HepG2 (cell line): ENCODE data around the gene VKORC1. TPM values are rescaled to one million over a fixed set of nuclear protein-coding genes. Genes with fewer than 3 reads are reported as not detected.

Experiments used
- ATAC-seq: fragments of 200-7000 bp; cut with Tn5 transposase; 3 replicates; pipeline ENCODE4 v1.9.1; 2020; ENCODE audit warnings: mild to moderate bottlenecking, moderate library complexity
- BruUV-seq: library from RNA; stranded (reverse); fragments of 400-500 nt; replicated peaks from 2 replicates; lab custom pipeline; 2021; lab: Mats Ljungman, UMichigan
- CTCF ChIA-PET: fragments of 300-600 bp; formaldehyde crosslinking; extraction: SDS; loops from one replicate; lab custom pipeline; 2021; ENCODE audit warnings: low total read pairs, inconsistent platforms, low intra/inter-chr PET ratio; lab: Yijun Ruan, JAX
- POLR2A ChIA-PET: fragments of 350-600 bp; sonication (Branson Sonifier 250); formaldehyde crosslinking; loops from one replicate; lab custom pipeline; 2020; ENCODE audit warnings: antibody characterized with exemption, inconsistent platforms; lab: Yijun Ruan, JAX
- DNase-seq: peaks from one replicate; pipeline ENCODE4 v3.0.0-alpha.2; 2015; ENCODE audit warnings: low spot score
- FAIRE-seq: peaks from 3 replicates; lab custom pipeline; 2011; peaks lifted over from hg19 to GRCh38; lab: Jason Lieb, UNC
- H2AFZ ChIP-seq: one replicate; pipeline ENCODE4 v1.6.1; 2011; ENCODE audit warnings: low read length, inconsistent platforms
- H3K27ac ChIP-seq: fragments of 300-600 bp; 3 replicates; pipeline ENCODE4 v1.8.0; 2011; ENCODE audit warnings: mixed run types, mild to moderate bottlenecking, mixed read lengths, low read length, inconsistent platforms; ENCODE audit not compliant: insufficient read depth; ENCODE audit errors: extremely low read length
- H3K27me3 ChIP-seq, 2 experiments: fragments of 200-600 bp in 1 of 2; 2 replicates in 1 of 2; 3 replicates in 1 of 2; pipeline versions ENCODE4 v1.6.0 to v1.8.0; 2011; ENCODE audit warnings: low read length in 2 of 2, mild to moderate bottlenecking in 2 of 2, moderate library complexity in 2 of 2, inconsistent platforms in 1 of 2; ENCODE audit not compliant: insufficient read depth in 2 of 2, control insufficient read depth in 1 of 2
- H3K36me3 ChIP-seq, 2 experiments: fragments of 200-600 bp in 1 of 2; replicated peaks in 1 of 2; 2 replicates in 1 of 2; 3 replicates in 1 of 2; pipeline versions ENCODE4 v1.5.1 to v1.8.0; 2011; ENCODE audit warnings: low read length in 2 of 2, inconsistent platforms in 1 of 2; ENCODE audit not compliant: insufficient read depth in 2 of 2, control insufficient read depth in 1 of 2
- H3K4me1 ChIP-seq: 2 replicates; pipeline ENCODE4 v1.5.1; 2012; ENCODE audit warnings: low read length, inconsistent platforms; ENCODE audit not compliant: insufficient read depth
- H3K4me2 ChIP-seq: 2 replicates; pipeline ENCODE4 v1.6.0; 2011; ENCODE audit warnings: low read depth, low read length, inconsistent platforms
- H3K4me3 ChIP-seq, 3 experiments: fragments of 200-600 bp in 1 of 3; sonication (generic), shearing (Covaris generic) in 1 of 3; replicated peaks in 1 of 3; 2 replicates each; pipeline ENCODE4 v1.5.1; 2011 to 2016; ENCODE audit warnings: low read length in 3 of 3, inconsistent platforms in 2 of 3, low read depth in 2 of 3, mild to moderate bottlenecking in 2 of 3, control low read depth in 1 of 3, mixed read lengths in 1 of 3; ENCODE audit not compliant: insufficient read depth in 1 of 3
- H3K79me2 ChIP-seq: one replicate; pipeline ENCODE4 v1.6.1; 2011; ENCODE audit warnings: low read length, inconsistent platforms; ENCODE audit not compliant: insufficient read depth
- H3K9ac ChIP-seq: 2 replicates; pipeline ENCODE4 v1.6.0; 2011; ENCODE audit warnings: mild to moderate bottlenecking, low read depth, low read length, inconsistent platforms; ENCODE audit not compliant: insufficient read depth
- H3K9me3 ChIP-seq: 2 replicates; pipeline ENCODE4 v1.5.1; 2012; ENCODE audit warnings: mild to moderate bottlenecking, low read length
- H4K20me1 ChIP-seq: 2 replicates; pipeline ENCODE4 v1.6.0; 2011; ENCODE audit warnings: inconsistent platforms, mild to moderate bottlenecking, low read length, moderate library complexity; ENCODE audit not compliant: insufficient read depth
- ADNP ChIP-seq: sonication (generic); formaldehyde crosslinking; IDR thresholded peaks from 2 replicates; pipeline ENCODE4 v1.4.0; 2020; ENCODE audit warnings: missing genetic modification reagents
- FLYWCH1 ChIP-seq: sonication (generic); formaldehyde crosslinking; IDR thresholded peaks from 2 replicates; pipeline ENCODE4 v1.8.1; 2023; ENCODE audit warnings: mild to moderate bottlenecking, missing genetic modification reagents
- FOXM1 ChIP-seq: sonication (generic); formaldehyde crosslinking; IDR thresholded peaks from 2 replicates; pipeline ENCODE4 v1.5.0; 2020; ENCODE audit warnings: missing genetic modification reagents
- FOXP1 ChIP-seq, 2 experiments: fragments of 450-650 bp in 1 of 2; IDR thresholded peaks; 2 replicates each; pipeline ENCODE4 v1.6.1; 2017 to 2018; ENCODE audit warnings: antibody characterized with exemption in 1 of 2
- GMEB2 ChIP-seq: IDR thresholded peaks from 2 replicates; pipeline ENCODE4 v1.6.1; 2016; ENCODE audit warnings: missing biosample characterization, missing genetic modification reagents, low read depth
- HNRNPLL ChIP-seq: fragments of 200-400 bp; formaldehyde crosslinking; IDR thresholded peaks from 2 replicates; pipeline ENCODE4 v1.6.1; 2017; ENCODE audit warnings: mild to moderate bottlenecking, low read depth, low read length; ENCODE audit not compliant: poor library complexity, severe bottlenecking
- KAT2B ChIP-seq: fragments of 150-350 bp; IDR thresholded peaks from 2 replicates; pipeline ENCODE4 v1.6.1; 2014; ENCODE audit warnings: low read depth, low read length, borderline replicate concordance
- KLF13 ChIP-seq: sonication (generic); formaldehyde crosslinking; IDR thresholded peaks from 2 replicates; pipeline ENCODE4 v1.4.0; 2020; ENCODE audit warnings: mild to moderate bottlenecking, missing genetic modification reagents
- NKX3-1 ChIP-seq: sonication (generic); formaldehyde crosslinking; IDR thresholded peaks from 2 replicates; pipeline ENCODE4 v1.5.0; 2020; ENCODE audit warnings: missing genetic modification reagents
- TFAP4 ChIP-seq: sonication (generic); IDR thresholded peaks from 2 replicates; pipeline ENCODE4 v1.6.1; 2016; ENCODE audit warnings: low read depth, borderline replicate concordance
- ZBTB38 ChIP-seq: sonication (generic); formaldehyde crosslinking; IDR thresholded peaks from 2 replicates; pipeline ENCODE4 v1.5.1; 2020; ENCODE audit warnings: mild to moderate bottlenecking, missing genetic modification reagents
- ZNF121 ChIP-seq: sonication (generic); formaldehyde crosslinking; IDR thresholded peaks from 2 replicates; pipeline ENCODE4 v1.5.0; 2020; ENCODE audit warnings: mild to moderate bottlenecking, missing genetic modification reagents
- ZNF484 ChIP-seq: sonication (generic); formaldehyde crosslinking; IDR thresholded peaks from 2 replicates; pipeline ENCODE4 v1.5.1; 2020; ENCODE audit warnings: mild to moderate bottlenecking, low read depth, missing genetic modification reagents, borderline replicate concordance
- ZNF543 ChIP-seq: sonication (generic); formaldehyde crosslinking; IDR thresholded peaks from 2 replicates; pipeline ENCODE4 v1.4.0; 2020; ENCODE audit warnings: mild to moderate bottlenecking, missing genetic modification reagents
- ZNF562 ChIP-seq: sonication (generic); formaldehyde crosslinking; IDR thresholded peaks from 2 replicates; pipeline ENCODE4 v1.8.0; 2022; ENCODE audit warnings: missing genetic modification reagents, borderline replicate concordance
- ZNF652 ChIP-seq: IDR thresholded peaks from 2 replicates; pipeline ENCODE4 v1.6.1; 2016; ENCODE audit warnings: low read depth, borderline replicate concordance
- ZNF660 ChIP-seq: sonication (generic); formaldehyde crosslinking; IDR thresholded peaks from 2 replicates; pipeline ENCODE4 v1.5.1; 2020; ENCODE audit warnings: mild to moderate bottlenecking, low read depth, missing genetic modification reagents, borderline replicate concordance
- ZNF781 ChIP-seq: sonication (generic); formaldehyde crosslinking; IDR thresholded peaks from 2 replicates; pipeline ENCODE4 v1.5.1; 2020; ENCODE audit warnings: borderline replicate concordance, mild to moderate bottlenecking, missing genetic modification reagents; ENCODE audit errors: not compliant biosample characterization
- WGBS: methylation state at CpG from one replicate; pipeline ENCODE4 v1.1.6; 2017; ENCODE audit warnings: low lambda C conversion rate; 5-methylcytosine and 5-hydroxymethylcytosine counted together
- in situ Hi-C: cut with HindIII; loops from 2 replicates; pipeline ENCODE4 v1.10.0; 2017; ENCODE audit warnings: low pct_unique_long_range_greater_than_20kb; ENCODE audit not compliant: extremely low pct_ligation_motif_present
- intact Hi-C: fragments of 100-400 bp; cut with micrococcal nuclease; formaldehyde crosslinking; loops from one replicate; pipeline ENCODE4 v1.10.0; 2022; ENCODE audit not compliant: unreplicated experiment
- polyA plus RNA-seq, 8 experiments: library from polyadenylated mRNA; depleted of rRNA in 3 of 8; stranded (reverse) in 7 of 8; unstranded in 1 of 8; fragments of >200 nt; fragmentation: Illumina TruSeq in 4 of 8; extraction: Trizol in 4 of 8; gene quantifications; 2 replicates each; pipeline versions ENCODE4 v1.2.1 to v1.2.3, GENCODE V29; 2011 to 2016; ENCODE audit warnings: low read depth in 4 of 8, missing spikeins in 1 of 8, mixed read lengths in 1 of 8; ENCODE audit not compliant: insufficient read depth in 1 of 8
- total RNA-seq, 5 experiments: library from RNA; depleted of rRNA; stranded (reverse); fragments of >200 nt; fragmentation: Illumina TruSeq; extraction: Trizol; gene quantifications; 2 replicates each; pipeline ENCODE4 v1.2.3, GENCODE V29; 2016; ENCODE audit warnings: low read depth in 1 of 5

The VKORC1 gene
- total and polyA plus RNA-seq, 2 of the 13 experiments (the other 11 are each of a cell fraction or from before 2014, with no cell fraction given) = 141 to 615 TPM

- TF ChIP-seq ZBTB38 = 0 out of 2 replicates have a peak, but pooled peaks have one; percentile 34
- no peak for TF ChIP-seq ADNP (CRISPR knock-in tag)
- TF ChIP-seq, all 625 proteins: peak for 6
Observed at GRCh38 chr16:31063843-31064611, 30.6 kb downstream of the VKORC1 start (continued).

- no peaks in the 10 kb centered on the region for H3K27me3 ChIP-seq
- POLR2A ChIA-PET = no interaction called here
- no peak for FAIRE-seq
- TF ChIP-seq KLF13 (CRISPR knock-in tag) (no peak), ZNF781 (CRISPR knock-in tag) (no peak), ZNF652 (CRISPR knock-in tag) (no peak), ZNF121 (CRISPR knock-in tag) (no peak), HNRNPLL (no peak), ZNF543 (no peak), GMEB2 (CRISPR knock-in tag) (no peak), FOXM1 (CRISPR knock-in tag) (no peak), FLYWCH1 (CRISPR knock-in tag) (no peak), ZNF660 (CRISPR knock-in tag) (no peak), KAT2B (no peak), ZNF484 (no peak), ZNF562 (no peak), NKX3-1 (CRISPR knock-in tag) (no peak), FOXP1 (IDR thresholded peaks at IDR 0.05) (no peak), FOXP1 (CRISPR knock-in tag; IDR thresholded peaks at IDR 0.05) (no peak), TFAP4 (no peak)
Observed at GRCh38 chr16:31063495-31063842, 31.1 kb downstream of the VKORC1 start.

More at GRCh38 chr16:31063495-31063842, 31.1 kb downstream of the VKORC1 start:
- H3K4me3 ChIP-seq = no peak overlapping the region
- H3K79me2 ChIP-seq = peaks cover 16% of the 10 kb centered on the region
- ATAC-seq (no peak), DNase-seq (no peak)
- H3K36me3 ChIP-seq = peaks cover 14 to 29% of the 10 kb centered on the region in 2 experiments; a peak in 4 of 5 replicates
- no peaks in the 10 kb centered on the region for H3K4me1 ChIP-seq
- H3K9ac ChIP-seq = no peak overlapping the region
- H3K9me3 ChIP-seq = no peaks in the 10 kb centered on the region
- CTCF ChIA-PET = no interaction called here
- H4K20me1 ChIP-seq = no peaks in the 10 kb centered on the region
- no peak overlapping the region for H2AFZ ChIP-seq
- in situ Hi-C loops = no loop called here
- H3K4me2 ChIP-seq = no peak overlapping the region
- no peak overlapping the region for H3K27ac ChIP-seq
- WGBS = 98% methylated on average over 9 of the region's 9 CpGs
- BruUV-seq = no TSS peak
- intact Hi-C loops = no loop called here
